Measurements from ENCODE around the gene SUSD1. TPM values are rescaled to one million over a fixed set of nuclear protein-coding genes. Genes with fewer than 3 reads are reported as not detected.

The SUSD1 gene
- total RNA-seq, 4 donors from 2014 or later = 4.7 to 5.8 (median 5.4) TPM

- intact Hi-C loops (cut with DNase I) = no loop called here
- no peaks in the 10 kb centered on the region for H3K9me3 ChIP-seq
- no peaks in the 10 kb centered on the region for H3K27me3 ChIP-seq
- WGBS = 83% methylated on average over 5 of the region's 5 CpGs
- H3K4me3 ChIP-seq = no peak overlapping the region
- H3K36me3 ChIP-seq = no peaks in the 10 kb centered on the region
- DNase-seq (ENCODE audit: extremely low spot score) = no peak
- H3K27ac ChIP-seq (replicated peaks in 1 of 4) = no peak overlapping the region
- TF ChIP-seq CTCF (IDR thresholded peaks at IDR 0.05) (no peak), POLR2AphosphoS5 (IDR thresholded peaks at IDR 0.05) (no peak), EP300 (IDR thresholded peaks at IDR 0.05) (no peak), POLR2A (IDR thresholded peaks at IDR 0.05; ENCODE audit: low read depth) (no peak)
- H3K4me1 ChIP-seq = peaks cover 0 to 5% (median 0%) of the 10 kb centered on the region in 4 donors
Observed at GRCh38 chr9:112162621-112163413, 12.3 kb downstream of the SUSD1 start.

GRCh38 chr9:112159781-112160180, 15.3 kb downstream of the SUSD1 start:
- Histone ChIP-seq H3K27ac (replicated peaks in 1 of 4) (no peak overlapping the region), H3K9me3 (no peaks in the 10 kb centered on the region), H3K27me3 (no peaks in the 10 kb centered on the region), H3K36me3 (no peaks in the 10 kb centered on the region), H3K4me1 (no peaks in the 10 kb centered on the region), H3K4me3 (no peak overlapping the region)
- intact Hi-C loops (cut with DNase I) = no loop called here
- no peak for DNase-seq (ENCODE audit: extremely low spot score)
- WGBS = 100% methylated on average over 1 of the region's 1 CpG
- TF ChIP-seq POLR2A (IDR thresholded peaks at IDR 0.05; ENCODE audit: low read depth) = no peak
- TF ChIP-seq CTCF (IDR thresholded peaks at IDR 0.05) = no peak
- no peak for TF ChIP-seq POLR2AphosphoS5 (IDR thresholded peaks at IDR 0.05)
- no peak for TF ChIP-seq EP300 (IDR thresholded peaks at IDR 0.05)

GRCh38 chr9:112158656-112159367, 16.3 kb downstream of the SUSD1 start:
- no peak for TF ChIP-seq POLR2AphosphoS5 (IDR thresholded peaks at IDR 0.05)
- no peak for TF ChIP-seq CTCF (IDR thresholded peaks at IDR 0.05)
- no peak for TF ChIP-seq EP300 (IDR thresholded peaks at IDR 0.05)
- no peak for TF ChIP-seq POLR2A (IDR thresholded peaks at IDR 0.05; ENCODE audit: low read depth)
- intact Hi-C loops (cut with DNase I) = no loop called here
- Histone ChIP-seq H3K27ac (replicated peaks in 1 of 4) (no peak overlapping the region), H3K9me3 (no peaks in the 10 kb centered on the region), H3K4me1 (no peaks in the 10 kb centered on the region), H3K4me3 (no peak overlapping the region), H3K27me3 (no peaks in the 10 kb centered on the region), H3K36me3 (no peaks in the 10 kb centered on the region)
- no peak for DNase-seq (ENCODE audit: extremely low spot score)
- 95% methylated on average over 4 of the region's 4 CpGs for WGBS

GRCh38 chr9:112157961-112158360, 17.1 kb downstream of the SUSD1 start:
- Histone ChIP-seq H3K27ac (replicated peaks in 1 of 4) (no peak overlapping the region), H3K27me3 (no peaks in the 10 kb centered on the region), H3K4me3 (no peak overlapping the region), H3K9me3 (no peaks in the 10 kb centered on the region), H3K4me1 (no peaks in the 10 kb centered on the region), H3K36me3 (no peaks in the 10 kb centered on the region)
- WGBS = 94% methylated on average over 5 of the region's 5 CpGs
- intact Hi-C loops (cut with DNase I) = no loop called here
- DNase-seq (ENCODE audit: extremely low spot score) = no peak
- no peak for TF ChIP-seq EP300 (IDR thresholded peaks at IDR 0.05)
- no peak for TF ChIP-seq POLR2AphosphoS5 (IDR thresholded peaks at IDR 0.05)
- TF ChIP-seq CTCF (IDR thresholded peaks at IDR 0.05) = no peak
- no peak for TF ChIP-seq POLR2A (IDR thresholded peaks at IDR 0.05; ENCODE audit: low read depth)
